ENCODE measurements around the gene ZC3HAV1L.
A peak's percentile ranks its signal among the peaks of the same experiment; 100 is the strongest.
"Not testable (repeated sequence)": the region's sequence is repeated elsewhere in the genome, so short reads cannot be mapped to it uniquely, and the experiment has no call there.

Gene ZC3HAV1L, protein sequence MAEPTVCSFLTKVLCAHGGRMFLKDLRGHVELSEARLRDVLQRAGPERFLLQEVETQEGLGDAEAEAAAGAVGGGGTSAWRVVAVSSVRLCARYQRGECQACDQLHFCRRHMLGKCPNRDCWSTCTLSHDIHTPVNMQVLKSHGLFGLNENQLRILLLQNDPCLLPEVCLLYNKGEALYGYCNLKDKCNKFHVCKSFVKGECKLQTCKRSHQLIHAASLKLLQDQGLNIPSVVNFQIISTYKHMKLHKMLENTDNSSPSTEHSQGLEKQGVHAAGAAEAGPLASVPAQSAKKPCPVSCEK

DNA sequence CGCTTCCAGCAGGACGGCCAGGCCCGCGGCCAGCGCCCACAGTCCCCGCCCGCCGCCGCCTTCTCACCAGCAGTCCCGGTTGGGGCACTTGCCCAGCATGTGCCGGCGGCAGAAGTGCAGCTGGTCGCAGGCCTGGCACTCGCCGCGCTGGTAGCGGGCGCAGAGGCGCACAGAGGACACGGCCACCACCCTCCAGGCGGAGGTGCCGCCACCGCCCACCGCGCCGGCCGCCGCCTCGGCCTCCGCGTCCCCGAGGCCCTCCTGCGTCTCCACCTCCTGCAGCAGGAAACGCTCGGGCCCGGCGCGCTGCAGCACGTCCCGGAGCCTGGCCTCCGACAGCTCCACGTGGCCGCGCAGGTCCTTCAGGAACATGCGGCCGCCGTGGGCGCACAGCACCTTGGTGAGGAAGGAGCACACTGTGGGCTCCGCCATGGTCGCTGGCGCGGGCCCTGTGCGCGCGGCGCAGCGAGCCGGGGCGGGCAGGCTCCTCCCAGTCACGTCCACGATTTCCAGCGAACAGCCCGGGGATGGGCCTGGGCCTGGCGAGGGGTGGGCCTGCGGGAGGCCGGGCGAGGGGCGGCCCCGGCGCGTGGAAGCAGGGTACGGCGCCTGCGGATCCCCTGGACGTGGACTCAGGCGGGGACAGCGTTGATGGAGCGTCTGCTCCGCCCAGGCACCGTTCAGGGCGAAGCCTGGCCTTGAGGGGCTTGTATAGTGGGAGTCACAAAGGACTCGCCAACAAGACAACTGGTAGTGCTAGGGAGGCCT lies at the start of gene ZC3HAV1L:
TSS of gene ZC3HAV1L (minus strand) at position 457 of the 768 bp plus-strand sequence. CDS start at position 432, 25 bp downstream.
- no peak for FAIRE-seq

DNA sequence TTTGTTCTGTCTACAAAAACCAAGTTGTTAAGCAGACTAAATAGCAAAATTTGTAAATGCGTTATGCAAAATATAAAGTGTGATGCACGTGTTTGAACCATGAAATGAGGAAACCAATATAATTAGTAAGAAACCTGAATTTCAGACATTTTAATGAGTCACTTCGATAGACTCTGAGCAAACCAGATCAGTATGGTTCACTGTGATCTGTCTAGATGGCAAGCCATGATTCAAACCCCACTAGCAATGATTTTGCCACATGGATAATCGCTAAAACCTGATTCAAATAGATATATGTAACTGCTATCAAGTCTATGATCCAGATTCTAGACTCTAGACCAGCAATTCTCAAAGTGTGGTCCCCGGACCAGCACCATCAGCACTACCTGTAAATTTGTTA lies 48.9 kb upstream of the ZC3HAV1L start:
- no peak for FAIRE-seq

DNA sequence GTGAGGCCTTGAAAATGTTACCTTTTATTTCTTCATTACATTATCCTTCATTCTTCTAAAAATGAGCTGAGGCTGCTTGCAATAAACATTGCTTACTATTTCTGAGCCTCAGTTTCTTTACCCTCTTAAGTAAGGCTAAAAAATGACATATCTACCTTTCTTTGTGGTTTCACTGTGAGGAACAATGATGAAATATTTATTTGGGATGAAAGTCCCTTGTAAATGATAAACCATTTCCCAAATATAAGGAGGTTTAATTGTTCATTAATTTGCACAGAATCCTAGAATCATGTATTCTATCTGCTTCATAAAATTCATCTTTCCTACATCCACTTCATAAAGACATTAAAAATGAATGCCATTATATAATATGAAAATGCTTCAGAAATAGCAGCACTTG lies 45.7 kb upstream of the ZC3HAV1L start:
- FAIRE-seq: no peak

DNA sequence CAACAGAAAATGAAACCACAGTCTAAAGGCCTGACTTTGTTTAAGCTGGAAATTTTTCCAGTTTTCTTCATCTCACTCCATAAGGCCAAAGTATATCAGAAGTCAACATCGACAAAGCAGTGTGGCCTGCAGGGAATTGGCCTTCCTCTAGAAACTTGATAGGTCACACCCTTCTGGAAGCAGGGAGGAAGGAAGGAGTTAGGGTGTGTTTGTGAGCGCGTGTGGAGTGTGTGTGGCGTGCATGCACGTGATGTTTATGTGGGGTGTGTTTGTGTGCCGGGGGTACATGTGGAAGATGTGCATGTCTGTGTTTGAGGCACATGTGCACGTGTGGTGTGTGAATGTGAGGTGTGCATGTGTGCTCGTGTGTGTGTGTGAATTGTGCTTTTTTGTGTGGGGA lies 45.1 kb upstream of the ZC3HAV1L start:
- FAIRE-seq: no peak

DNA sequence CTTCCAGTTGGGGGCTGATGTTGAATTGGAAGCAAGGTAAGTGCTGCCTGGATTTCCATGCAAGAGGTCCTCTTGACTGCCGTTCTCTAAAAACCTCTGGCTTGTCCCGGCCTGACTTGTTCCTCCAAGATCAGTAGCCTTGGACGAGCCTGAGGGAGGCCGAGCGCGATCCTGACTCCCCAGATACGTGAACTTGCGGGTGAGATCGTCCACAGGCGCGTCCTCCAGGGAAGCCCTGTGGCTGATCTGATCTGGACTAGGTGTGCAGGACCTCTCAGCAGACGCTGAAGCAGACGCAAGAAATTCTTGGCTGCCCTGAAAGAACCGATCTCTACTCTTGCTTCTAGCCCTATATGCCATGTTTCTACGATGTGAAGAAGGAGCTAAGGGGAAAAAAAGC lies 44.0 kb upstream of the ZC3HAV1L start:
- FAIRE-seq: no peak

DNA sequence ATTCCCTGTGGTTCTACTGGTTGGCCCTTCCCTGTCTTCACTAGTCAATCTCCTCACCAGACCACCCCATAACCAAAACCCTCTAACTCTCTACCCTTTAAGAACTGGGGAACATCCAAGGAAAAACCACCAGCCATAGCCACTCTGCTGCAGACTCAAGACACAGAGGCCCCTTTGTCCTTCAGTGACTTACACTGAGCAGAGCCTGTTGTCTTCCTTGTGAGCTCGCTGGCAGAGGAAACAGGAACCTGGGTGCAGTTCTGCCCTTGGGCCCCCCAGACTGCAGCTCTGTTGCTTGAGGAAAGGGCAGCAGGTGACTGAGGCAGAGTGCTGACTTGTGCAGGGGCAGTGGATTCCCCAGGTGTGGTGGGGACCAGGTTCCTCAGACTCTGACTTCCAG lies 43.1 kb upstream of the ZC3HAV1L start:
- no peak for FAIRE-seq

DNA sequence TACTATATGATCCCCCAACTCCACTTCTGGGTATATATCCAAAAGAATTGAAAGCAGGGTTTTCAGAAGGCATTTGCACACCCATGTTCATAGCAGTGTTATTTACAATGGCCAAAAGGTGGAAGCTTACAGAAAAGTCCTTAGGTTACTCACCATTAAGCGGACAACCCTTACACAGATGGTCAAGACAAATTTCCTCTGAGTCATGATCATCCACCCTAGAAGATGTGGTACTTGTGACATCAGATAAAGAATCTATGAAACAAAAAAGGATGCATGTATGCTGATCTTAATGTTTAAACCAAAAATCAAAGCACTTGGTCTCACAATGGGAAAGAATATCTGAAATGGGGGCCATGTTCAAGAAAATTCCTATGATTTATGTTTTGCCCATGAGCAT lies 42.6 kb upstream of the ZC3HAV1L start:
- no peak for FAIRE-seq

DNA sequence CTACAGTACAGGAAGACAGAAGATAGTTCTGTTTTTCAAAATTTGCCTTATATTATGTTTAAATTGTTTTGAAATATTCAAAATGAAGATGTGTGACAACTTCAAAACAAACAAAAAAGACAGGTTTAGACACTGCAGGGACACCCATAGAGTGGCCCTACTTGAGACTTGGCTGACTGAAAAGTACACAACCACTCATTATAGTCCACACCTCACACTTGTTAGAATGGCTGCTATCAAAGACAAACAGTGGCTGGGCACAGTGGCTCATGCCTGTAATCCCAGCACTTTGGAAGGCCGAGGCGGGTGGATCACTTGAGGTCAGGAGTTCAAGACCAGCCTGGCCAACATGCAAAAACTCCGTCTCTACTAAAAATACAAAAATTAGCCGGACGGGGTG lies 41.9 kb upstream of the ZC3HAV1L start:
- FAIRE-seq: not testable (repeated sequence)

DNA sequence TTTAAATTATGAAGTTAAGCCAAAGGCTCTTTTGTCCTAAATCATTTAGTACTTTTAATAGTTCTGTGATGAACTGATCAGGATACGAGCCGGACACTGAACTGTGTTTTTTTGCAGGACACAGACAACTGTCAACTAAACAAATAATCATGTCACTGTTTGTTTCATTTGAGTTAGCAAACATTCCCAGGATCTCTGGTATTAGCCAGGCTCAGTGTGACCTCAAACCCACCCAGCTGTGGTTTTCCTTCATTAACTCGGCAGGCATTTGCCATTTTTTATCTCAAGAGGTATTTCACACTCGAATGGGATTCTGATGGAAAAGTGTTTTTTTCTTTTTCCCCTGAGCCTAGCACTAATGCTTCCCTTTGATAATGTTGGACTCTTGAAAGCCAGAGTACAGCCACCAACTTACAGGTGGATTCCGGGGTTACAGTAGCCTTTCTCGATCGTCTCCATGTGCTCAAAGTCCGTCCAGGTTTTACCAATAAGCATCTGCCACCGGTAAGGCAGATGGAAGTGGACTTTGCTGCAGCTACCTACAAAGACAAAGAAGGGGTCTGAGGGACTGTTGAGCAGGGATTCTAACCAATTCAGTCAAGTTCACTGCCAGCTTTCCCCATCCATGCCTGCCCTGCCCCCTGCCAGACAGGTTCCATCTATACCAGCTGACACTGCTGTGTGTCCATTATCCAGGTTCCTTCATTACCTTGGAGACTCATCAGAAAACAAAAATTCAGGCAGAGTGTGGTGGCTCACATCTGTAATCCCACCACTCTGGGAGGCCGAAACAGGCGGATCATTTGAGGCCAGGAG lies 40.2 kb upstream of the ZC3HAV1L start:
- FAIRE-seq: no peak

DNA sequence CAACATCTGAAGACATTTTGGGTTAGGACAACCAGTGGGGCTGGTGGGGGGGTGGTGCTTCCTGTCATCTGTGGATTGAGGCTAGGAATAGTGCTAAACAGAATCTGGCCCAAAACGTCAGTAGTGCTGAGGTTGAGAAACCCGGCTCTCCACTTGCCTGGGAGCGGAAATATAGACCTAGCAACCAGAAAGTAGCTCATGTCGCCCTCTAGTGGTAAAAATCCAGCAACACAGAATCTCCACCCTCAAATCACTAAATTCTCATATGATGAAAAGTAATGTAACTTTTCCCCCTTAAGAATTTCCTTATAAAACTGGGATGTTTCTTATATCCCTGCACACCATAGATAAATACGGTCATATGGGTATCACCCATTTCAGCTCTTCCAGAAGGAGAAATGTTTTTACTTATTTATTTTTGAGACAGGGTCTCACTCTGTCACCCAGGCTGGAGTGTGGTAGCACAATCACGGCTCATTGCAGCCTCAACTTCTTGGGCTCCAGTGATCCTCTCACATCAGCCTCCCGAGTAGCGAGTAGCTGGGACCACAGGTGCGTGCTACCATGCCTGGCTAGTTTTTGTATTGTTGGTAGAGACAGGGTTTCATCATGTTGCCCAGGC lies 39.3 kb upstream of the ZC3HAV1L start:
- peak; percentile 94 for FAIRE-seq

DNA sequence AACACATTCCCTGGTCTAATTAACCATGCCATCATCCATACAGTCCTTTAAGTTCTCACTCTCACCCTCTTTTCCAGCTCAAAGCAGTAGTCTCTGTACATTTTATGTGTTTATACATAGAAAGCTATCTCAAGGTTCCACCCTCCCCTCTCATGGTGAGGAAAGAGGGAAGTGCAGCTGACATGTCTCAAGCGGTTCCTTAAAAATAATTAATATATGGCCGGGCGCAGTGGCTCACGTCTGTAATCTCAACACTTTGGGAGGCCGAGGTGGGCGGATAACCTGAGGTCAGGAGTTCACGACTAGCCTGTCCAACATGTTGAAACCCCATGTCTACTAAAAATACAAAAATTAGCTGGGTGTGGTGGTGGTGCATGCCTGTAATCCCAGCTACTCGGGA lies 37.0 kb upstream of the ZC3HAV1L start:
- no peak for FAIRE-seq

DNA sequence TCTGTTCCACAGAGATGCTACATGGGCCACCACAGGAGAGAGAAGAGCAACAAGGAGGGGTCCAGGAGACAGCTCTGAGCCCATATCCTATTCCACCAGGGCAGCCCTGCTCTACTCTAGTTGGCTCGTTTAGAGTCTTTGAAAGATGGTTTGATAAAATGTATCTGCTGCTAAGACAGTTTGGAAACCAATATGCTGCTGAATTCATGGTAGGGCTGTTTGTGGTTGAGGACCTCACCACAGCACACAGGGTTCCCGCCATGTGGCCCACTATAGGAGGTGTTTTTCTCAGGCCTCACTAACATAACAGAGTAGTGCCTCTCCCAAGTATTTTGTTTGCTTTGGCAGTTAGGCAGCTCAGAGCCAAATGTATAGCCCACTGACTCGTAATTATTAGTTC lies 35.8 kb upstream of the ZC3HAV1L start:
- FAIRE-seq: no peak

DNA sequence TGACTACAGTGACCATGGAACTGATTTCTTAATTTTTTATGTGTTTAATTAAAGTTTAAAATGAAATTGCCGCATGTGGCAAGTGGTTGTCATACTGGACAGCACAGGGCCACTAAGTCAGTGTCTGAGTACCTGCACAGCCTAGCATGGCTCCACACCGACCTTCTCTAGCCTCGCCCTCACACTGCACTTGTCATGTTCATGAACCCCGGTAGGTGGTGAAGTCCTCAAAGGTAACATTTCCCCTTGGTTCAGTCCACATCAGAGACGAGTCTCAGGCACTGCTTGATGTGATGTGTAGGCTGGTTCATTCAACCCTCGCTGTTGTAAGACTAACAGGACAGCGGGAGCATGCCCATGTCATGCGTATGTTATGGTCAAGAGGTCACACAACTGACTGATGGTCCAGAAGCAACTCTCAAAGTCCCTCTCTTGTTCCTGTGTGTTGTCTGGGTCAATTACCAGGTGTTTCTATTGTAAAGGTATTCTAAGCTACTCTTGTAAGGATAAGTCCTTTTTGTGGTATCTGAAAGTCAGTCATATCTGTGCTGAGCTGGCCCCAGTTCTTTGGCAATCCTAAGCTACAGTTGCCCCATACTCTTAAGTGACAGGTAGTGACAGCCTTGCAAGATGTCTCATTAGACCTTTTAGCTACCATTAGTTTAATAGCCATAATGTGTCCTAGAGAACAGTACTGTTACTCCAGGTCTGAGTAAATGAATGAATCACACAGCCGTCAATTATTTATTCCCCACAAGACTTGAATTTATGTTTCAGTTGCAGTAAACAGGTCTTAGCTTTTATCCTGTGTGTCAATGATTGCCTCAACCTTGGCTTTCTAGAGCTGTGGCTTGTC lies 32.9 kb upstream of the ZC3HAV1L start:
- FAIRE-seq: no peak

DNA sequence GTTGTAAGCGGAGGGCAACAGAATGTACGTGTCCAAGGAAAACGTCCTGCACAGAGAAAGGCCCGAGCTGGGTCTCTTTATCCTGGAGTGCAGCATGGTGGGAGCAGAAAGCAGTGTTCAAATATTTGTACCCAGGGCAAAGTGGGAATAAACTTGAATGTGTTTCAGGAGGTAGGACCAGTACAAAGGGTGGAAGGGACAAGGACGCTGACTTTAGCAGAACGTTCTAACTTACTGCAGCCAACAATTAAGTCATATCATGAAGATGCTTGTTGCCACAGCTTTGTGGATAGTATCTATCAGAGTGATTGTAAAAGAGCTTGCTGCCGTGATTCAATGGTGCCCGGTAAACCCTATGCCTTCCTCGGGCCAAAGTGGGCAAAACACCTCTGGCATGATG lies 30.5 kb upstream of the ZC3HAV1L start:
- no peak for FAIRE-seq

DNA sequence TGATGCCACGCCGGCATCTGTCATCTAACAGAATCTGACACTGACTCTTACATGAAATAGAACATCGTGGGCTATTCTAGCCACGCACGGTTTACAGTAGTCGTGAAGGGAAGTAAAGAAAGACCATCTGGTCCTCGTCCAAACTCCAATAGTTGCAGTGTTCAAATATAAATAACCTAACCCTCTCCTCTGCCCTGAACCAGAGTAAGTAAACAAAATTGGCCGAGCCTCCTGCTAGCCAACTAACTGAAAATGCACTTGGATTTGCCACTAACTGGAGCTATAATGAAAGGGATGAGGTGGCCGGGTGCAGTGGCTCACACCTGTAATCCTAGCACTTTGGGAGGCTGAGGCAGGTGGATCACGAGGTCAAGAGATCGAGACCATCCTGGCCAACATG lies 29.5 kb upstream of the ZC3HAV1L start:
- FAIRE-seq: no peak

DNA sequence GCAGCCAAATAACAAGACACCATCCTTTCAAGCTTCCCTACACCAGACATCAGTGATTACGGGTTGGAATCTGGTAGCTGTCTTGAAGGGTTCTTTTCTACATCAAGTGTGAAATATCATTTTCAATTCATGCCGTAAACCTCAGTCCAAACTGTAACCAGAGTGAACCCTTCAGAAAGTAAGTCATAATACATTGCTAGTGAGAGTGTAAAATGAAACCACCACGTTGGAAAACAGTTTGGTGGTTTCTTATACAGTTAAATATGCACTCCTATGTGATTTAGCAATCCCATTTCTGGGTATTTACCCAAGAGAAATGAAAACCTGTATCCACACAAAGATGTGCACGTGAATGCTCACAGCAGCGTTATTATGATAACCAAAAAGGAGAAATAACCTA lies 25.6 kb upstream of the ZC3HAV1L start:
- FAIRE-seq: no peak

DNA sequence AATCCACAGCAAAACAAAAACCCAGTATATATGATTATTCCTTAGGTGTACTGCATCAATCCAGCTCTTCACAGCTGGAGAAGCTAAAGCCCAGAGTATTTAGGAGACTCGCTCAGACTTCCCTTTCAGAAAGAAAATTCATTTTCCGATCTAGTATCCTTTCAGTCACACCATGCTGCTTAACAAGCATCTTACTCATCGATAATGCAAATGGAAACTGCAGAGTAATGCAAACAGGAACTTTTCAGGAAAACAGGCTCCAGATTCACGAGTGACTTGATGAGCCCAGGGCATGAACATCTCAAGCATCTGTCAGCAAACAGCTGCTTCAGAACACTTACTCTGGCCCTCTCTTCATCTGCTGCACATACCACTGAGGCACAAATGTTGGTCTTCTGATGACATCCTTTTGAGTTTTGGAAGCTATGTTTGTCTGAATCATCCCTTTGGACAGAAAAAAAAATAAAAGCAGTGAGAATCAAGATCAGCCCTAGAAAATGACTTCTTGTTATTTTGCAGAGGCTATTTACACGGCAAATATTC lies 24.9 kb upstream of the ZC3HAV1L start:
- no peak for FAIRE-seq

DNA sequence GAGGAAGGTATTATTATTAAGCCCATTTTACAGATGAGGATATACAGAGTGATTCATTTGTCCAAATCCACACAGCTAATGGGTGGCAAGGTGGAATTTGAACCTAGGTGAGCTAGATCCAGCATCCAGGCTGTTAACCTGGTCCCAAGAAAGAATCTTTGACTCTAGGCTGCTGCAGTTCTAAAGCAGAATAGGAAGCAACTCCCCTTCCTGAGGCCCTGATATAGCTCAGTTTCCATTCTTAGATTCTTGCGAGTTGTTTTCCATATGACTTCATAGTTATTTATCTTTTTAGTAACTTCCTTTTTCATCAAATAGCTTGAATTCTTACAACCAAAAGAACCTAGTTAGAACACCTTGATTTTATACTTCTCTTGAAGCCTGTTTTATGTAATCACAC lies 24.1 kb upstream of the ZC3HAV1L start:
- FAIRE-seq: no peak

DNA sequence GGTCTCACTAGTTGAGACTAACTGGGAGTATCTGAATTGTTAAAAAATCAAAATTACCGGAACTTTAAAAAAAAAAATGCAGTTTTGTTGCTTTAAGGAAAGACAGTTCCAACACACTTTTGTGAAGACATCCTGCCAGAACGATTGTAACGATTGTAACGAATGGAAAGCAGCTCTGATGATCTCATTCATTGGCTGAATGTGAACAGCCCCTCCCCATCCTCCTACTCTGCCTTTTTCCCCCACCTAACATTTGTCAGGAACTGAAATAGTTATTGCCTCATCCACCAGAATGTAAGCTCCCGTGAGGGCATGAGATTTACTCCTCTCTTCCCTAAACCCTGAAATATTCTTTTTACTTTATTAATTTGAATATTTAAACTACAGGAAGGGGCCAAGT lies 23.1 kb upstream of the ZC3HAV1L start:
- no peak for FAIRE-seq

DNA sequence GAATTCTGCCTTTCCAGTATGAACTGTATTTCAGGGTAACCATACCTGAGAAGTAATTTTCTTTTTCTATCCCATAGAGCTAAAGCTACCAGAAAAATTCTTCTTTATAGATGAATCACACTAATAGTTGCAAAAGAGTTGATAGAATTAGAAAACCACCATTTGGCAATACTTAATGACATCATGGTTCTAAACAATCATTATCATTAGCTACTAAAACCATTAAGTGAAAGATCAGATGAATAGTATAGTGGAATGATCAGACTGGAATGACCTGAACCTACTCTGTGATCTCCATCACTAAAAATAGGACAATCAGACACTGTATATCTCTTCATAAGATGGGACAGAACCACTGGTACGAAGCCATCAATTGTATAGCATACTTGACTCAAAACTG lies 19.8 kb upstream of the ZC3HAV1L start:
- no peak for FAIRE-seq

DNA sequence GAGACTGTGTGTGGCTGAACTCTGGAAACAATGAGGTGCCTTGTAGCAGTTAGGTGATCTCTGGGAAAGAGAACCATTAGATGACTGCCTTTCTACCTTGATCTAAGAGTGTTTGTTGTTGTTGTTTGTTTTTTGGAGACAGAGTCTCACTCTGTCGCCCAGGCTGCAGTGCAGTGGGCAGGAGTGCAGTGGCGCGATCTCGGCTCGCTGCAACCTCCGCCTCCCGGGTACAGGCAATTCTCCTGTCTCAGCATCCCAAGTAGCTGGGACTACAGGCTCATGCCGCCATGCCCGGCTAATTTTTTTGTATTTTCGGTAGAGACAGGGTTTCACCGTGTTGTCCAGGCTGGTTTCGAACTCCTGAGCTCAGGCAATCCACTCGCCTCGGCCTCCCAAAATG lies 18.8 kb upstream of the ZC3HAV1L start:
- FAIRE-seq: not testable (repeated sequence)

DNA sequence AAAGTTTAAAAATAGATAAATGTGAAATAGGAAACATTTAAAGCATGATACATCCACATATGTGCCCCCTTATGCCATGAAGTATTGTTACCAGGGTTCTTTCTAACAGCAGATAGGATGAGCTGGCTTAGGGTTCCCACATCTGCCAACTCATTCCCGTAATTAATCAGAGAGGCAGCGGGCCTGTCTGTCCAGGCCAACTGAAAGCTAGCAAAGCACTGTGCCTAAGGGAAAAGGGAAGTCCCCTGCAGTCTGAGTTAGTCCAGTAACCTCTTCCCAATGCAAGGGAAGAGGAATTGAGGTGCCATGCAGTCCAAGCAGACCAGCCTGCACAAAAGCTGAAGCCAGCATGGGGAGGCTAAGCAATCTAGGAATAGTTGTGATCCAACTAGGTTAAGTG lies 18.3 kb upstream of the ZC3HAV1L start:
- FAIRE-seq: no peak
